GM21737 (cell line): ENCODE results near the gene ZNF516.

Source experiments
- ATAC-seq: cut with Tn5 transposase; IDR thresholded peaks from one replicate; pipeline ENCODE4 v1.9.1; 2021; ENCODE audit warnings: mild to moderate bottlenecking, moderate library complexity; ENCODE audit not compliant: unreplicated experiment

ZNF516 gene

GRCh38 chr18:76456018-76456750 lies 38.9 kb downstream of the ZNF516 start:
- no peak for ATAC-seq

- no peak for ATAC-seq
Observed at GRCh38 chr18:76455003-76455676, 39.9 kb downstream of the ZNF516 start.

DNA sequence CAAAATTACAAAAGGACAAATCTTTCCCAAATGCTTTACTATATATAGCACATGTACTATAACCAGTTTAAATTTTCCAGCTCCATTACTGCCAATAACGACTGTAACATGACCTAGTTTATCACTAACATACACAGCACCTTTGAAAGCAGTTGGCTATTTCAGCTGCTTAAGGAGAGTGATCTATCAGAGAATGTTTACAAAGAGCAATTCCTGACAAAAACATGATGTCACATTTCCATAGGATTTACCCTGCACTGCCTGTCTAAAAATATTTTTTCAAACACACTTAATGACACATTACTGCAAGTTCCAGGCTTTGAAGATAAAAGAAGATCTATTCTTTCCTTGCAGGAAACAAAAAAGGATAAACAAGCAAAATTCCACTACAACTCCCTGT lies 40.6 kb downstream of the ZNF516 start:
- no peak for ATAC-seq

DNA sequence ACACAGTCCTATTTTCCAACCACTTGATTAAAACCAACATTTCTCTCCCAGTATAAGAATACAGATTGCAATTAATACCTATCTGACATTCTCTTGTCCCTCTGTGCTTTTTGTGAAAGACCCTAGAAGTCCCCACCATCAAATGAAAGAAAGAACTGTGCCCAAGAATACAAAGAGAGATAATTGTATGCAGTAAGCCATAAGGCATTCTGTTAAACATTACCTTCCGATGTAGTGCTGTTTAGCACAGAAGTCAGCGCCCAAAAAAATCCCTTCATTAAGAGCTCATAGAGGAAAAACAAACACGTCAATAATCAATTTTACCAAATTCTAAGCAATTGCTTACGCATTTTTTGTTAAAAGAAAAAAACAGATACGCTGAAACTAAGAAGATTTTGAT lies 41.1 kb downstream of the ZNF516 start:
- ATAC-seq = no peak

DNA sequence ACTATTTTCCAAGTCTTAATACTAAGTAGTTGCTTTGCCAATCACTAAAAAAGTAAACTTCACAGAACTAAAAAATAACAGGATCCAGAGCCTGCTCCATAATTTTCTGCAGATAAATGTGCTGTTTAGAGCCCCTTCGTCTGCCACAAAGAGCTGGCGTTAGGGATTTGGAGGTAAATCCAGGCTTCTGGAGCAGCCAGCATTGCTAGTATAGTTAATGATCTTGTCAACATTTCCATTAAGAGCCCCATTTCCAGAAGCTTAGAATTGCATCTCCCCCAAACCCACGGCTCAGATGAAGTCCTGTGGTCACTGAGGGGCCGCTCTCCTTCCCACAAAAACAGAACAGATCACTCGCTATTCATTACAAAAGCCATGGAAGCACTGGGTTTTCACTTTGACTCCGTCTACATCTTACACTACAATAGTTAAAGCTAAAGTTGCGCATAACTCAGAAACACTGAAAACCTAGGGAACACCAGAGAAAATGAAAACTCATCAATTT lies 41.9 kb downstream of the ZNF516 start:
- no peak for ATAC-seq

DNA sequence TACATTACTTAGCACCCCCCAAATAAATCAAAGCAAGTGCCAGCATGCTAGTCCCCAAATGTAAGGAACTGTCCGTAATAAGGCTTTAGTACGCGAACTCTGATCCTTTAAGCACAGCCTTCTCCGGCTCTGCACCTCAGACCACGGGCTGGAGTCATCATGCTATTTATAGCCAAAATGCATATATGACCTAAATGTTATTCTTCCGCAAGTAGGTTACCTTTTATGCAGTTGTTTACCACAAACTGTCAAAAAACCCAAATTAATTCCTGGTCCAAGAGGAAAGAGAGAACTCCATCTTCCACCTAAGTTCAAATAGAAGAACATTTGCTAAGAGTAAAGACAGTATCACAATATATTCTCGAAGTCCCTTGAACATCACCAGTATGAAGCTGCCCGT lies 42.7 kb downstream of the ZNF516 start:
- ATAC-seq = no peak

GRCh38 chr18:76451396-76452331 lies 43.4 kb downstream of the ZNF516 start:
- ATAC-seq = no peak

- ATAC-seq = no peak
Observed at GRCh38 chr18:76450452-76451395, 44.3 kb downstream of the ZNF516 start.

GRCh38 chr18:76449111-76449453 lies 46.0 kb downstream of the ZNF516 start:
- ATAC-seq = no peak

GRCh38 chr18:76448256-76449110 lies 46.6 kb downstream of the ZNF516 start:
- no peak for ATAC-seq

GRCh38 chr18:76447258-76447890 lies 47.7 kb downstream of the ZNF516 start:
- ATAC-seq = no peak

DNA sequence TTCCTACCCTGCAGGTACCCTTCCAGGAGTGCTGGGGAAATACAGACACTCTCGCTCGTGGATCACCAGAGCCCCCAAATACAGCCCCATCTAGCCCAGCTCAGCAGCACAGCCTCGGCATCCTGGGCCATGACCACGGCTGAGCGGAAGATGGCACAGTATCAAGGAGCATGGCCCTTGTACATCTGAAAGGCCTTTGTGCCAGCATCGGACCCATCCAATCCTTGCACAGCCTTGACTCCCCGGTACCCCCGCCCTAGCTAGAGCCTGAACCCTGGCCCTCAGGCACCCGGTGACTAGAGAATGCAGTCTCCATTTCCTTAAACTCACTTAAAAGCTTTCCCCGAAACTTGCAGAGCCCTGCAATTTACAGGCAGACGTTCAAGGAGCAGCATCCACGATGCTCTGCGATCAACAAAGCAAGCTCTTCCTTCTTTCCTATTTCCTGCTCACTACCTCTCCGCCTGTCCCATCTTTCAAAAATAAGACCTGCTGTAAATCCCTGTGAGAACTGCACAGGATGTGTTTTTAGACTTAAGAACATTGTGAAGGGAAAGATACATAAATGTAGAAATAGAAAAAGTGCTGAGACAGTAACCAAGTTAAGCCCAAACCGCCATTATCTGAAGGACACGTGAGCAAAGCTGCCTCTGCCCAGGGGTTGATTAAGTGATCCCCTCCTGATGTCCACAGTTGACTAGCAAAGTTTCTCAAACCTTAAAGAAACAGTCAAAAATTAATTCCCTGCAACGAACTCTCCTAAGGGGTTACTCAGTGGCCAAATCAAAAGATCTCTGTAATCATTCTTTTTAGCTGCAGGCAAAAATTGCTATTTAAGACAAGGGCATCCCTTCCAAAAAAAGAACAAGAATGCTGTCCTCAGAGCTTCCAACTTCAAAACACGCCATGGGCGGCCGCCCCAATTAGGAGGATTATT lies 48.5 kb downstream of the ZNF516 start:
- ATAC-seq = no peak

- ATAC-seq = no peak
Observed at GRCh38 chr18:76445741-76446232, 49.3 kb downstream of the ZNF516 start.

DNA sequence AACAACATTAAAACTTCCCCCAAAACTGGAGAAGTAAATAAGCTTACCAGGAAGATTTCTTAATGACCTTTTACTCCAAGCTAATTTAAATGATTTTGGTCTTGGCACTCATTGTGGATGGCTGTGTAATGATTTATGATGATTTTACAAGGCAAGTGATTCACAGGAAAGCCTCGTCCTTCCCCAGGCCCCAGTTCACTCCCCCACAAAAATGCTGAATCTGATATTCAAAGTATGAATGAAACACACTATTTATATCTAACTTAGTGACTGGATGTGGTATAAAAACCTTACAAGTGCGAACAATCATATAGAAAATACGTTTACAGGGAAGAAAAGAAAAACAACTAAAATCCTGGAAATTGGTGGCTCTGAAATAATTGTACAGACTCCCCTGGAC lies 49.8 kb downstream of the ZNF516 start:
- no peak for ATAC-seq

GRCh38 chr18:76444446-76445105 lies 50.5 kb downstream of the ZNF516 start:
- no peak for ATAC-seq

DNA sequence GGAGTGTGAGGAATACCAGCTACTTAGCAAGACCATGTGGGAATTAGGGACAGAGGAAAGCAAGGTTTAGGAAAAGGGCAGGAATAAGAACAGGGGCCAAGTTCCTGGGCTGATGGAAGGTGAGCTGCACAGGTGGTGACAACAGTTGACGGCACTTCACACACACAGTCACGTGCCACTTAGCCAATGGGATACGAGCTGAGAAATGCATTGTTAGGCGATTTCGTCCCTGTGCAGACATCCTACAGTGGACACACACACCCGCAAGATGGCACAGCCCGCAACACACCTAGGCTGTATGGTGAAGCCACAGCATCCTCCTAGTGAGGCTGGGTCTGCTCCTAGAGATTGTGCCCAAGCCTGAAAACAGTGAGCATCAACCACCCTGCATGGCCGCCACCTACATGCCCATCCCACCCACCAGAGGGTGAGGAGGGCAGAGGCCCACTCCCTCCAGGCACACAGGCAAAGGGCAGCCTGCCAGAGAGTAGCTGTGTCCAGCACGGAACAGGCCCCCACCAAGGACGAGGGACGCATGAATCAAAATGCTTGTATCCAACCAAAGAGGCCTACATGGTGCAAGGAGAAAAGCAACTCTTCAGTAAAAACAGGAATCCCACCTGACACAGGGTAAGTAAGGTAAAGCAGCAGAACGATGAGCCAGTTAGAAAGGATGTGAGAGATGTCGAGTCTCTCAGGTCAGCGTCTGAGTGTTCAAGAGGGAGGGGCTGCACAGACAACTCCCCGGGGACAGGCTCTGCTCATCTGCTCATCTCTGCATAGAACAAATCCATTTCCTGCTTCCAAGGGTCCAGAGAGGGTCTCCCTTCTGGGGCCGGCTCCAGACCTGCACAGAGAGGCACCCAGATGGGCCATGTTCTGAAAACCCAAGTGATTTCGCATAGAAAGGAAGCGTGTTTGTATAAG lies 51.3 kb downstream of the ZNF516 start:
- no peak for ATAC-seq
